Spleen (tissue), 7 donors: ENCODE measurements around the gene YAE1.

Source experiments
- CTCF ChIP-seq, 11 experiments: fragments of 200-600 bp in 7 of 11; fragments of 450-650 bp in 4 of 11; sonication (generic) in 4 of 11; IDR thresholded peaks in 8 of 11; conservative IDR thresholded peaks in 3 of 11; 1 replicate in 7 of 11; 2 replicates in 4 of 11; pipeline versions ENCODE4 v1.4.0 to v1.8.0; 2016 to 2021; ENCODE audit warnings: antibody characterized with exemption in 11 of 11, inconsistent platforms in 4 of 11, mild to moderate bottlenecking in 1 of 11
- POLR2A ChIP-seq, 3 donors: fragments of 450-650 bp; IDR thresholded peaks; one replicate each; pipeline ENCODE4 v1.5.1; 2017; ENCODE audit warnings: antibody characterized with exemption in 3 of 3, mild to moderate bottlenecking in 1 of 3
- POLR2AphosphoS5 ChIP-seq, 3 donors: sonication (generic); formaldehyde crosslinking; IDR thresholded peaks; one replicate each; pipeline ENCODE4 v1.5.1; 2017; ENCODE audit warnings: antibody characterized with exemption in 3 of 3
- donor health status: DM: no; HTN: no; CAD: no; lungs with moderate emphysema.
- donor health status: DM: no; HTN: no; CAD: no.
- donor health status: DM: no; HTN: no; CAD: no.

GRCh38 chr7:39609935-39610263 is 43.7 kb downstream of the YAE1 start:
- no peak for TF ChIP-seq CTCF (IDR thresholded peaks at IDR 0.05 in 8 of 11, conservative IDR thresholded peaks at IDR 0.05 in 3 of 11)
- TF ChIP-seq POLR2AphosphoS5 (IDR thresholded peaks at IDR 0.05): no peak
- no peak for TF ChIP-seq POLR2A (IDR thresholded peaks at IDR 0.05)
